GM12865 (cell line): ENCODE measurements around the gene ZMIZ1.
A peak's percentile ranks its signal among the peaks of the same experiment; 100 is the strongest.

ENCODE experiments used
- DNase-seq: peaks from one replicate; pipeline ENCODE4 v3.0.0; 2010; ENCODE audit warnings: low read depth
- H3K4me3 ChIP-seq: 2 replicates; pipeline ENCODE4 v1.5.1; 2011; ENCODE audit warnings: mild to moderate bottlenecking, low read depth, low read length, control low read depth
- TF ChIP-seq, protein P1 (sequence below): IDR thresholded peaks from 2 replicates; pipeline ENCODE4 v1.5.1; 2011; ENCODE audit warnings: low read length, control low read depth, low read depth, inconsistent platforms; ENCODE audit not compliant: insufficient read depth; ENCODE audit errors: missing control alignments

The ZMIZ1 gene

DNA sequence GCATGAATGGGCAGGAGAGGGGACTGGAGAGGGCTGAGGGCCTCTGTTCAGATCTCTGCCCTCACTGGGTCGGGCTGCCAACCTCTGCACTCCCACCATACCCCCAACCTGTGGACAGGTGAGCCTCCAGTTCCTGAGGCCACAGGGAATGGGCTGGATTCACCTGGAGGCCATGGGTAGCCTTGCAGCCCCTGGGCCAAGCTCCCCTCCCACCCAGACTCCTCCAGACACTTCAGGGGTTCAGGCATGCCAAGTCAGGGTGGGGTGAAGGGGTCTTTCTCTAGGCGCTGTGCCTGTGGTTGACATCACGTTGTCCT is 80.5 kb downstream of the ZMIZ1 start:
- DNase-seq, result no peak
- no peak overlapping the region for H3K4me3 ChIP-seq
- TF ChIP-seq, protein P1, sequence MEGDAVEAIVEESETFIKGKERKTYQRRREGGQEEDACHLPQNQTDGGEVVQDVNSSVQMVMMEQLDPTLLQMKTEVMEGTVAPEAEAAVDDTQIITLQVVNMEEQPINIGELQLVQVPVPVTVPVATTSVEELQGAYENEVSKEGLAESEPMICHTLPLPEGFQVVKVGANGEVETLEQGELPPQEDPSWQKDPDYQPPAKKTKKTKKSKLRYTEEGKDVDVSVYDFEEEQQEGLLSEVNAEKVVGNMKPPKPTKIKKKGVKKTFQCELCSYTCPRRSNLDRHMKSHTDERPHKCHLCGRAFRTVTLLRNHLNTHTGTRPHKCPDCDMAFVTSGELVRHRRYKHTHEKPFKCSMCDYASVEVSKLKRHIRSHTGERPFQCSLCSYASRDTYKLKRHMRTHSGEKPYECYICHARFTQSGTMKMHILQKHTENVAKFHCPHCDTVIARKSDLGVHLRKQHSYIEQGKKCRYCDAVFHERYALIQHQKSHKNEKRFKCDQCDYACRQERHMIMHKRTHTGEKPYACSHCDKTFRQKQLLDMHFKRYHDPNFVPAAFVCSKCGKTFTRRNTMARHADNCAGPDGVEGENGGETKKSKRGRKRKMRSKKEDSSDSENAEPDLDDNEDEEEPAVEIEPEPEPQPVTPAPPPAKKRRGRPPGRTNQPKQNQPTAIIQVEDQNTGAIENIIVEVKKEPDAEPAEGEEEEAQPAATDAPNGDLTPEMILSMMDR, result no peak

DNA sequence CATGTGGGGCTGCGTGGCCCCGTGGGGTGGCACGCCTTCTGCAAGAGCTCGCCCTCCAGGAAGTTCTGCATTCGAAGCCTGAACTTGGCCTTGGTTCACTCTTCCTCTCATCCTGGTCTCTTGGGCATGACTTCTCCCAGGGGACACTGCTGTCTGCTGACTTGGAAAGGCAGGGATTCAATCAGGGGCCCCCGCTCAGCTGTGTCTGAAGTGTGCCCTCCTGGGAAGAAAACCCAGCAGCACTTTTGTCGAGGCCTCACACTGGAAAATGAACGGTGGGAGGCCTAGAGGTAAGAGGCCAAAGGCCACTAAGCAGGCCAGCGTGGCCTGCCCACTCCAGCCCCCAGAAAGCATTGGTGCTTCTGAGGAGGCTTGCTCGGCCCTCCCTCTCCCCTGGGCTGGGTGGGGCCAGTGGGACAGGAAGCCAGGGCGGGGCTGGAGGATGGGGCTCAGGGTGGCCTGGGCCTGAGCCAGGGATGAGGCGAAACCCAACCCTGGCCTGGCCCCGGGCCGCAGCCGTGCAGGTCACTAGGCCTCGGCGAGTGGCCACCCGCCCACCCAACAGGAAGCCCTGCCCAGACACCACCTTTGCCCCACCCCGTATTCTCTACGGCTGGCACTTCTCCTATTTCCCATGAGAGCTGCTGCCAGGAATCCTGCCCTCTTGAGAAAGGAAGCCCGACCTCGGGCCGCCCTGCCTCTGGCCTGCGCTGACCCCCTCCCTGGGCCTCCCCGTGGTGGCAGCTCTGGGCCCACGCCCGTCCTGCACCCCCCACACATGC is 81.1 kb downstream of the ZMIZ1 start:
- TF ChIP-seq, protein P1, result no peak

DNA sequence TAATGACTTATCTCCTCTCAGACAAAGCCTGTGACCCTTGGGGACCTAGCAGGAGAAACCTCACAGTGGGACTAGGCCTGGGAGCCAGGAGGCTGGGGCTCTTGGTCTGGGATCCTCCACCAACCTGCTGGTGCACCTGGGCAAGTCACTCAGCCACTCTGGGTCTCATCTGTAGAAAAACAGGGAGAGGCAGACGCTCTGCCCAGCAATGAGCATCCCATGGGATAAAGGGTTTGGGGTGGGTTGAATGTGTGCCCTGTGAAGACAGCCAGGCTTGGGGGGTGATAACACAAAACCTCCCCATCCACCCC is 81.6 kb downstream of the ZMIZ1 start:
- TF ChIP-seq, protein P1, result no peak
- no peak overlapping the region for H3K4me3 ChIP-seq
- no peak for DNase-seq

More for the DNA sequence above, 81.1 kb downstream of the ZMIZ1 start:
- H3K4me3 ChIP-seq, result no peak overlapping the region
- peak; percentile 54 for DNase-seq

DNA sequence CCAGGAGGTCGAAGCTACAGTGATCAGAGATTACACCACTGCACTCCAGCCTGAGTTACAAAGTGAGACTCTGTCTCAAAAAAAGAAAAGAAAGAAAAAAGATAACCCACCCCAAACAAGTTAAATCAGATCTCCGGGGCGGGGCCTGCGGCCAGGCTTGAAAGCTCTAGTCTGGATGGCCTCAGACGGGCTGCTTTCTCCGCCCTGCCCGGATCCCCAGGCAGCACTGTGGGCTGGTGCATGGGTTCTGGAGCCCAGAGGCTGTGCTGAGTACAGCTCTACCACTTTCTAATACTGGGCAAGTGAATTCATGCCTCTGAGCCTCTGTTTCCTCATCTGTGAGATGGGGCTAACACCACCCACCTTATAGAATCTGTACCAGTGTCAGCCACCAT is 83.7 kb downstream of the ZMIZ1 start:
- no peak overlapping the region for H3K4me3 ChIP-seq
- TF ChIP-seq, protein P1, result no peak
- DNase-seq, result no peak

DNA sequence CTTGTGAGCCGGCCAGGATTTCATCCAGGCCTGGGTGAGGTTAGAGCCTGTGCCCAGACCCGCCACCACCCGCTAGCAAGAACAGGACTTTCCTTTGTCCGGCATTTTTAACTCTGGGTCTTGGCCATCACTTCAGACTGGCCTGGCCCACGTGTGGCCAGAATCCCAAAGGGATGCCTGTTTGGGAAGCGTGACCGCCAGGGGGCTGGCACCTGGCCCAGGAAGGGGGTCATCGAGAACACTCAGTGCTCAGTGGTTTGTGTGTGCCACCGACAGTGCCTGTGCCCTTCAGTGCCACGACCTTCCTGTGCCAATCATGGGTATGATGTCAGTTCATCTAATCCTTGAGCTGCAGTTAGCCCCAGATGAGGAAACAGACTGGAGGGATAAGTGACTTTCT is 85.0 kb downstream of the ZMIZ1 start:
- no peak for DNase-seq
- TF ChIP-seq, protein P1, result no peak
- no peak overlapping the region for H3K4me3 ChIP-seq

DNA sequence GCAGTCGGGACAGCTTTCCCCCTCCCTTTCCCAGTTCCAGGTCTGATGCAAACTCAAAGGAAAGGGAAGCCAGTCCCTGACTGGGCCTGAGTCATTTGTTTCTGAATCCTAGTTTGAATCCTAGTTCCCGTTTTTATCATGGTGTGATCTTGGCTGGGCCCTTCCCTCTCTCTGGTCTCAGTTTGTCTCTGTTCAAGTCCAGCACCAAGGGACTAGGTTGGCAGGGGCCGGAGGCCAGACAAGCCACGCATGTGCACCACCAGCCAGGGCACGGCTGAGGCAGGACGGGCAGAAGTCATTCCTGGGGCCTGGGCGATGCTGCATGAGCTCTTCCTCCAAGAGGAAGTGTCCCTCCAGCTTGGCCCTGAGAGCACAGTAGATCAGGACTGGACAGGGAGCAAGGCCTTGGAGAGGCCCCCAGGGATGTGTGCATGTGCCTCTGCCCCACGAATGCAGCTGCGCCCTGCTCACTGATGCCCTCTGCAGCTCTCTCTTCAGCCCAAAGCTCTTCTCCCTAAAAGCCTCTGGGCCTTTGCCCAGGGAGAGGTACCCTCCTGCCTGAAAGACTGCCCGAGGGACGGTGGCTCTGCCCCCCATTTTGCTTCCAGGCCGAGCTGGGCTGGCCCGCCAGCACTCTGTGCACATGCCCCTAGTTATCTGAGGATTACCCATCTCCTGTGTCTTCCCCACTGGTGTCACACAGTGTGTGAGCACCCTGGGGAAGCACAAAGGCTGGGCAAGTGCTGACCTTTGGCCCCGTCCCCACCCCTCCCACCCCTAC is 86.7 kb downstream of the ZMIZ1 start:
- H3K4me3 ChIP-seq, result no peak overlapping the region
- TF ChIP-seq, protein P1, result no peak
- DNase-seq, result no peak
